Spinal cord (tissue), 10 donors: ENCODE data around the gene XKR8. TPM values are rescaled to one million over a fixed set of nuclear protein-coding genes. Genes with fewer than 3 reads are reported as not detected.

Experiments
- DNase-seq, 6 donors: peaks; one replicate each; pipeline versions ENCODE4 v3.0.0 to v3.0.0-alpha.2; 2013 to 2015; ENCODE audit warnings: low spot score in 6 of 6, low read depth in 4 of 6
- H3K27ac ChIP-seq: one replicate; pipeline ENCODE4 v1.5.1; 2013; ENCODE audit warnings: low read depth, low read length, control low read depth
- H3K27me3 ChIP-seq: one replicate; pipeline ENCODE4 v1.6.1; 2013; ENCODE audit warnings: low read length; ENCODE audit not compliant: control insufficient read depth, insufficient read depth
- H3K36me3 ChIP-seq: one replicate; pipeline ENCODE4 v1.6.1; 2013; ENCODE audit warnings: low read length; ENCODE audit not compliant: control insufficient read depth, insufficient read depth
- H3K4me1 ChIP-seq: one replicate; pipeline ENCODE4 v1.6.1; 2013; ENCODE audit warnings: low read length; ENCODE audit not compliant: control insufficient read depth, insufficient read depth
- H3K4me3 ChIP-seq: one replicate; pipeline ENCODE4 v1.5.1; 2013; ENCODE audit warnings: low read depth, low read length, control low read depth
- H3K9me3 ChIP-seq: one replicate; pipeline ENCODE4 v1.6.1; 2013; ENCODE audit warnings: low read length; ENCODE audit not compliant: control insufficient read depth, insufficient read depth
- WGBS: methylation state at CpG from one replicate; pipeline ENCODE4 v1.1.5; 2013; ENCODE audit warnings: missing lambda C conversion rate; ENCODE audit not compliant: insufficient coverage; 5-methylcytosine and 5-hydroxymethylcytosine counted together
- long read RNA-seq, 4 donors: transcript quantifications; one replicate each; lab custom pipeline, GENCODE V29; 2026
- polyA plus RNA-seq, 2 donors: library from polyadenylated mRNA; unstranded; fragments of 120-200 nt; gene quantifications; one replicate each; pipeline ENCODE4 v1.2.1, GENCODE V29; 2013; ENCODE audit not compliant: insufficient read length in 2 of 2
- total RNA-seq, 2 donors: library from RNA; depleted of rRNA in 1 of 2; stranded (reverse); fragments of 120-200 nt in 1 of 2; fragments of >200 nt in 1 of 2; gene quantifications; one replicate each; pipeline versions ENCODE4 v1.2.3 to v1.2.4, GENCODE V29; 2013 to 2014
- donor health status: healthy.

Gene XKR8, protein sequence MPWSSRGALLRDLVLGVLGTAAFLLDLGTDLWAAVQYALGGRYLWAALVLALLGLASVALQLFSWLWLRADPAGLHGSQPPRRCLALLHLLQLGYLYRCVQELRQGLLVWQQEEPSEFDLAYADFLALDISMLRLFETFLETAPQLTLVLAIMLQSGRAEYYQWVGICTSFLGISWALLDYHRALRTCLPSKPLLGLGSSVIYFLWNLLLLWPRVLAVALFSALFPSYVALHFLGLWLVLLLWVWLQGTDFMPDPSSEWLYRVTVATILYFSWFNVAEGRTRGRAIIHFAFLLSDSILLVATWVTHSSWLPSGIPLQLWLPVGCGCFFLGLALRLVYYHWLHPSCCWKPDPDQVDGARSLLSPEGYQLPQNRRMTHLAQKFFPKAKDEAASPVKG
- total RNA-seq (1 to 10 TPM; 2.4 to 3.2 TPM), polyA plus RNA-seq (1 to 10 TPM; 8.7 to 9.9 TPM)
- long read RNA-seq, donor 1, partial matches to known transcripts: 0 of 2 reads
- long read RNA-seq, donor 1, other reads (novel, unspliced or antisense): 0 of 2 reads
- long read RNA-seq, donor 2: 0 reads
- long read RNA-seq, donor 3: 0 reads
- long read RNA-seq, donor 4, partial matches to known transcripts: 0 of 4 reads
- long read RNA-seq, donor 4, other reads (novel, unspliced or antisense): 0 of 4 reads

DNA sequence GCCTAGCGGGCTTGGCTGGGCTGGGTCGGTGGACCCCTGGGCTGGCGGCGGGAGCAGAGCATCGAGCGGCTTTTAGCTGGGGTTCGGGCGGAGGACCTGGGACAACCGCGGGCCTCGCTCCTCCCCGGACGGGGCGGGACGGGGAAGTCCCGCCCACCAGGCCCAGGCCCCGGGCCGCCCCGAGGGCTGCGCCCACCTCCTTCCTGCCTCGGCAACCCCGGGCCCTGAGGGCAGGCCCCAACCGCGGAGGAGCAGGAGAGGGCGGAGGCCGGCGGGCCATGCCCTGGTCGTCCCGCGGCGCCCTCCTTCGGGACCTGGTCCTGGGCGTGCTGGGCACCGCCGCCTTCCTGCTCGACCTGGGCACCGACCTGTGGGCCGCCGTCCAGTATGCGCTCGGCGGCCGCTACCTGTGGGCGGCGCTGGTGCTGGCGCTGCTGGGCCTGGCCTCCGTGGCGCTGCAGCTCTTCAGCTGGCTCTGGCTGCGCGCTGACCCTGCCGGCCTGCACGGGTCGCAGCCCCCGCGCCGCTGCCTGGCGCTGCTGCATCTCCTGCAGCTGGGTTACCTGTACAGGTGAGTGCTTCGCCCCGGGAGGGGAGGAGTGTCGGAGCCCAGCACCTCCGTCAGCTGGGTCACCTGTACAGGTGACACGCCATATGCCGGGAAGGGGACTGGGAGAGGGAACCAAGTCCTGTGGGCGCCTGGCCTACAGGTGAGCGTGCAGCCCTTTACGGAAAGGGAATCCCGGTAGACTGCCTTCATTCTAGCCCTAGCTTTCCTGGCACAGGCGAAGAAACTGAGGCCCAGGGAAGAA is at the start of gene XKR8:
XKR8 (plus strand) TSS at position 182 of the 812 bp plus-strand sequence; CDS start at position 279, 97 bp downstream.
- Histone ChIP-seq H3K36me3 (peaks cover 22% of the 10 kb centered on the region), H3K4me3 (peak within 1 kb of the TSS; percentile 84), H3K27me3 (no peaks in the 10 kb centered on the region), H3K4me1 (peaks cover 29% of the 10 kb centered on the region), H3K27ac (peak within 1 kb of the TSS; percentile 93), H3K9me3 (no peaks in the 10 kb centered on the region)
- WGBS: 6% methylated on average over 68 of the region's 68 CpGs
- DNase-seq: peak in 4 of 6 donors; percentile 43 to 90 (median 70)

DNA sequence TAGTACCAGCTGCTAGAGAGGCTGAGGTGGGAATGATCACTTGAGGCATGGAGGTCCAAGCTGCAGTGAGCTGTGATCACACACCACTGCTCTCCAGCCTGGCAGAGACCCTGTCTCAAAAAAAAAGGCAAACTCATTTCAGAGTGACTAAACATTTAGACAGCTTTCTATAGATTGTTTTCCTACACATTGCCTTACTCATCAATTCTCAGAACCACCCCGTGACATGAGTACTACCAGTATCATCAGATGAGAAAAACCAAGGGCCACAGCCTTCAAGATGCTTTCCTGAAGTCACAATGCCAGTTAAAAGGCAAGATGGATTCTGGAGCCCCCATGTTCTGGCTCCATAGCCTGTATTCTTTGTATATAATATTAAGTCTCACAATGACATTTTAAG is 47.3 kb upstream of the XKR8 start:
- DNase-seq: no peak
- Histone ChIP-seq H3K36me3 (peaks cover 32% of the 10 kb centered on the region), H3K9me3 (peaks cover 5% of the 10 kb centered on the region), H3K4me3 (no peak overlapping the region), H3K4me1 (peaks cover 15% of the 10 kb centered on the region), H3K27ac (no peak overlapping the region), H3K27me3 (no peaks in the 10 kb centered on the region)
- no CpG with 5 or more reads among the region's 1 CpG for WGBS

DNA sequence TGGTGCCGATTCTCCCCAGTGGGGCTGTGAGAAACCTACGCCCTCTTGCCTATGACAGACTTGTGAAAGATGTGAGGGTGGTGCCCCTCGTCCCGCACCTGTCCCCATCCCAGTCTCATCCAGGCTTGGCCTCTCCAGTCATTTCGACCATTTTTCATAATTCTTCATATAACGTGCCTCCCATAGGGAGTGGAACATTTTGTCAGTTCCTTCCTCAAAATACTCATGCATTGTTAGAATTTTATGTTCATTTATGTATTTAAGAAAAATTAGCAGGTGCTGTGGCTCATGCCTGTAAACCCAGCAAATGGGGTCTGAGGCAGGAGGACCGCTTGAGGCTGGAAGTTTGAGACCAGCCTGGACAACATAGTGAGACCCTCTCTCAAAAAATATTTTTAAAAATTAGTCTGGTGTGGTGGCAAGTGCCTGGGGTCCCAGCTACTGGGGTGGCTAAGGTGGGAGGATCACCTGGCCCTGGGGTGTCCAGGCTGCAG is 44.6 kb upstream of the XKR8 start:
- no peaks in the 10 kb centered on the region for H3K27me3 ChIP-seq
- DNase-seq: no peak
- WGBS: 80% methylated on average over 1 of the region's 7 CpGs
- H3K4me1 ChIP-seq: peaks cover 15% of the 10 kb centered on the region
- peak overlapping the region; percentile 91 for H3K4me3 ChIP-seq
- peaks cover 10% of the 10 kb centered on the region for H3K36me3 ChIP-seq
- H3K9me3 ChIP-seq: peaks cover 5% of the 10 kb centered on the region
- H3K27ac ChIP-seq: peak overlapping the region; percentile 84

DNA sequence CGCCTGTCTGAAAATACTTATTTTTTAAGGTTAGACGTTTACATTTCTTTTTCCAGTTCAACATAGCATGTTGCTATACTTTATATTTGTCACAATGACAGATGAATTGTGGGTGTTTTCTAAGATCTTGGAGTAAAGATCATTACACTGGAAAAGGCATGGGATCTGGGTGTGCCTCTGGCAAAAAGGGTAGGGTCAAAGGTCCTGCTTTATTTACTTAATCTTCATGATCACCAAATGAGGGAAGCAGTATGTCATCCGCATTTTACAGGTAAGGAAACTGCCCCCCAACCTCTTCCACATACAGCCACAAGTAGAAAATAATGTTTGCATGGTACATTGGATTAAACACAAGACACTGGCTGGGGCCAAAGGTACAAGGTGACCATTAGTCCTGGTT is 37.5 kb upstream of the XKR8 start:
- Histone ChIP-seq H3K27me3 (no peaks in the 10 kb centered on the region), H3K4me3 (no peak overlapping the region), H3K27ac (no peak overlapping the region), H3K9me3 (no peaks in the 10 kb centered on the region), H3K36me3 (no peaks in the 10 kb centered on the region), H3K4me1 (no peaks in the 10 kb centered on the region)
- WGBS: no CpG with 5 or more reads among the region's 3 CpGs
- no peak for DNase-seq

DNA sequence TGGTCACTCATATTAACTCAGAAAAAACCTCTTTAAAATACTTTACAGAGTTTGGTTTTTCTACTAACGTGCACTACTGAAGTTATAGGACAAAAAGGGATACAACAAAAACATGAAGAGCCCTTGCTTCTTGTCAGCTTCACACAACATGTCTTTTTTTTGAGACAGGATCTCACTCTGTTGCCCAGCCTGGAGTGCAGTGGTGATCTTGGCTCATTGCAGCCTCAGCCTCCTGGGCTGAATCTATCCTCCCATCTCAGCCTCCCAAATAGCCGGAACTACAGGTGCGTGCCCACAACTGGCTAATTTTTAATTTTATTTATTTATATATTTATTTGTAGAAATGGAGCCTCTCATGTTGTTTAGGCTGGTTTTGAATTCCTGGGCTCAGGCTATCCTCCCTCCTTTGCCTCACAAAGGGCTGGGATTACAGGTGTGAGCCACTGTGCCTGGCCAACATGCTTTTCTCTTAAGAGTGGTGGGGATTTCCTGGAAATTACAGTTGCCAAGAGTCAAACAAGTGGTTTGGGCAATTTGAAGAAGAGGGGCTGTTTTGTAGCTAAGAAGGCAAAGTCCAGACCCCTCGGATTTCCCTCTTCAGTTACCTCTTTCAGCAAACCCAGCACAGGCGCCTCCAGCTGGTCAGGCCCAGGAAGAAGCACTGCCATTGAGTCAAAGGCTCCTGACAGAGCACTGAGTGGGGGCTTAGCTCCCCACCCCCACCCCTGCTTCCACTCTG is 31.4 kb upstream of the XKR8 start:
- H3K36me3 ChIP-seq: no peaks in the 10 kb centered on the region
- H3K4me3 ChIP-seq: no peak overlapping the region
- H3K27ac ChIP-seq: no peak overlapping the region
- WGBS: 87% methylated on average over 3 of the region's 5 CpGs
- DNase-seq: no peak
- H3K27me3 ChIP-seq: no peaks in the 10 kb centered on the region
- no peaks in the 10 kb centered on the region for H3K4me1 ChIP-seq
- H3K9me3 ChIP-seq: no peaks in the 10 kb centered on the region

DNA sequence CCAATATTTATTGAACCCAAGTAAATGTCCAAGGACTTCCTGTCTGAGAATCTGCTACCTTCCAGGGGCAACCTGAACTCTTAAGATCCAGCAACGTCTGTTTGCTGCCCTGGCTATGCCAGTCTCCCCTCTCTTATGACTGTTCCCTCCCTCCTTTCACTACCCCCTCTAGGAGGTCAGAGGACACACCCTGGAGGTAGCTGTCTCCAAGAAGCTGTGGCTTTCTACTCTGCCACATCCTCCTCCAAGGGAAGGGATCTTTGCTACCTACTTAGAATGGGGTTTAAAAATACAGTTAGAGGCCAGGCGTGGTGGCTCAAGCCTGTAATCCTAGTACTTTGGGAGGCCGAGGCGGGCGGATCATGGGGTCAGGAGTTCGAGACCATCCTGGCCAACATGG is 28.6 kb upstream of the XKR8 start:
- Histone ChIP-seq H3K9me3 (no peaks in the 10 kb centered on the region), H3K4me1 (peaks cover 8% of the 10 kb centered on the region), H3K4me3 (no peak overlapping the region), H3K36me3 (no peaks in the 10 kb centered on the region), H3K27ac (no peak overlapping the region), H3K27me3 (peaks cover 10% of the 10 kb centered on the region)
- WGBS: 60% methylated on average over 1 of the region's 6 CpGs
- DNase-seq: no peak

DNA sequence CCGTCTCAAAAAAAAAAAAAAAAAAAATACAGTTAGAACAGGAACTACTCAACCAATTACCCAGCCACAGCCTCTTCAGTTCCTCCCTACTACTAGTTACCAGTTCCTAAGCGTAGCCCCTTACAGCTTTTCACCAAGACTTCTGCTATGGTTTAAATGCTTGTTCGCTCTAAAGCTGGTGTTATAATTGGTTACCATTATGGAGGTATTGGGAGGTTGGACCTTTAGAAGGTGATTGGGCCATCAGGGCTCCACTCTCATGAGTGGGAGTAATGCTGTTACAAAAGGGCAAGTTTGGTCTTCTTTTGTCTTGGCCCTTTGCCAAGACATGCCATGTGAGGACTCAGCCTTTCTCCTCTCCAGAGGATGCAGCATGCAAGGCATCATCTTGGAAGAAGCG is 28.0 kb upstream of the XKR8 start:
- Histone ChIP-seq H3K36me3 (no peaks in the 10 kb centered on the region), H3K4me3 (no peak overlapping the region), H3K27ac (no peak overlapping the region), H3K27me3 (peaks cover 10% of the 10 kb centered on the region), H3K4me1 (peaks cover 8% of the 10 kb centered on the region), H3K9me3 (no peaks in the 10 kb centered on the region)
- WGBS: 73% methylated on average over 1 of the region's 4 CpGs
- no peak for DNase-seq

DNA sequence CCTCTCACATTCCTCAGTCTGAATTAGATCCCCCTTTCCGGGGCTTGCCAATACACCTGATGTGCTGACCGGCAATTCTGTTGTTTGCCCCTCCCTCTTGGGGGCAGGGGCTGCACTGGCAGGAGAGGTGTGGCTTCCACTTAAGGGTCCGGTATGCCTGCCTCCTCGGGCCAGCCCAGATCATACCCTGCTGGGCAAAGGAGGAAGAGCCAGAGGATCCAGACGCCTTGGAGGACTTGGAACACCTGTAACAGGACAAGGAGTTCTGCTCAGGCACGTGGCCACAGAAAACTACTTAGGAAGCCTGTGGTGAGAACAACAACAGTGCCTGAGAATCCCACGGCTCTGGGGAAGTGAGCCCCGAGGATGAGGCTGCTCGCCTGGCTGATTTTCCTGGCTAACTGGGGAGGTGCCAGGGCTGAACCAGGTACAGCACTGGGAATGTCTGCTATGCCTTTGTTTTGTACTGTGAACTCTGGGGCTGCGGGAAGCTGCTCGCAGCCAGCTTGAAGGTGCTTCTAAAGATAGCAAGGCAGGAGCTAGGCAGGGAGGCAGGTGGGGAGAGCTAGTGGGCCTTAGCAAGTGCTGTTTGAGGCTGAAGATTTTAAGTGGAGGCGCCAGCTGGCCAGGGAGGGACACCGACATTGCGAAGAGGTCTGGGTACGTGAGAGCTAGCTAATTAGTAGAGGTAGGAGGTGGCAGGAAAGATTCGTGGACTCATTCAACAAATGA is 24.8 kb upstream of the XKR8 start, which contains the start of gene SMPDL3B:
SMPDL3B (plus strand) TSS at position 183 of the 732 bp plus-strand sequence; CDS start at position 367, 184 bp downstream.
- peaks cover 10% of the 10 kb centered on the region for H3K27me3 ChIP-seq
- no peaks in the 10 kb centered on the region for H3K9me3 ChIP-seq
- 10% methylated on average over 15 of the region's 16 CpGs for WGBS
- no peak within 1 kb of the TSS for H3K4me3 ChIP-seq
- peak in 1 of 6 donors; percentile 2 for DNase-seq
- peaks cover 8% of the 10 kb centered on the region for H3K4me1 ChIP-seq
- H3K27ac ChIP-seq: no peak within 1 kb of the TSS
- no peaks in the 10 kb centered on the region for H3K36me3 ChIP-seq
